A549 (cell line): Measurements from ENCODE around the gene CDX1.

Experiments
- CTCF ChIP-seq: fragments of >200 bp; sonication (Bioruptor Twin); formaldehyde crosslinking; IDR thresholded peaks from 3 replicates; pipeline ENCODE4 v1.5.1; 2016
- SMC3 ChIP-seq: fragments of >200 bp; sonication (Bioruptor Twin); formaldehyde crosslinking; IDR thresholded peaks from 3 replicates; pipeline ENCODE4 v1.6.1; 2018; ENCODE audit warnings: inconsistent platforms

DNA sequence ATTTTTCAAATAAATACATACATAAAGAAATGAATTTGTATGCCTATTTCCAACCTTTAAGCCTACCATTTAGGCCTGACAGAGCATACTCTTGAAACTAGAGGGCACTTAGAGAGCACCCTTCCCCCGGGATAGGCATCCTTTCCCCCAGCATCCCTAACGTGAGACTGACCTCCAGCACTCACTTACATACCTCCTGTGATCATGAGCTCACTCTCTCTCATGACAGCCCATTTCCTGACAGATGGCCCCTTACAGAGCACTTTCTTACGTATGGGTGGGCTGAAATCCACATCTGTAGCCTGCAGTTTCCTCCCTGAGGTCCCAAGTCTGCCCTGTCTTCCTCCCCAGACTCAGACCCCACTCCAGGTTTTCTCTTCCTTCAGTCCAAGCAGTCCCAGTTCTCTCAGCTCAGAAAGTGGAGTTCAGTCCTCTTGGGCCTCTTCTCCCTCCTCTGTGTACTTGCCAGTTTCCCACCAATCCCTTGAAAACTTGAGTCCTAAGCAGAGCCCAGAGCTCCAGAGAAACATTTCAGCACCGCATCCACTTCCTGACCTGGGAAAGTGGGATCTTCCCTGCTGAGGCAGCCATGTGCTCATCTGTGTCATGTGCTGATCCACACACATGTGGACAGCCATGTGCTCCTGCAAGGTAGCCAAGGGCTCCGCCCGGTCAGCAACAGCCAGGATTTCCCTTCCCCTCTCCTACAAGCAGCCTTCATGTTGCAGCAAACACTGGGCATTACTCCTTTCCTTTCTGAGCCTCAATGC, 2.2 kb upstream of the CDX1 start:
- TF ChIP-seq SMC3, result no peak
- TF ChIP-seq CTCF, result no peak
